Liver (tissue), 9 donors: ENCODE measurements around the gene TMEM63C. TPM values are rescaled to one million over a fixed set of nuclear protein-coding genes. Genes with fewer than 3 reads are reported as not detected.

ENCODE experiments used
- DNase-seq: peaks from one replicate; pipeline ENCODE4 v3.0.0-alpha.2; 2017; ENCODE audit warnings: low spot score
- H3K27ac ChIP-seq, 2 donors: one replicate each; pipeline ENCODE4 v1.7.0; 2013; ENCODE audit warnings: inconsistent platforms in 2 of 2, low read length in 2 of 2, control low read depth in 1 of 2, low read depth in 1 of 2, mild to moderate bottlenecking in 1 of 2
- H3K27me3 ChIP-seq, 4 donors: one replicate each; pipeline versions ENCODE4 v1.6.1 to v1.7.0; 2013; ENCODE audit warnings: low read length in 3 of 4, inconsistent platforms in 1 of 4, mild to moderate bottlenecking in 1 of 4, moderate library complexity in 1 of 4; ENCODE audit not compliant: control insufficient read depth in 4 of 4, insufficient read depth in 4 of 4
- H3K36me3 ChIP-seq, 4 donors: one replicate each; pipeline versions ENCODE4 v1.6.1 to v1.7.0; 2013; ENCODE audit warnings: low read length in 3 of 4, mild to moderate bottlenecking in 3 of 4, low read depth in 1 of 4, moderate library complexity in 1 of 4; ENCODE audit not compliant: control insufficient read depth in 4 of 4, insufficient read depth in 3 of 4
- H3K4me1 ChIP-seq, 4 donors: one replicate each; pipeline versions ENCODE4 v1.6.1 to v1.7.0; 2013; ENCODE audit warnings: low read length in 3 of 4, mild to moderate bottlenecking in 3 of 4, moderate library complexity in 1 of 4; ENCODE audit not compliant: control insufficient read depth in 4 of 4, insufficient read depth in 4 of 4
- H3K4me3 ChIP-seq, 3 donors: one replicate each; pipeline versions ENCODE4 v1.6.1 to v1.7.0; 2013; ENCODE audit warnings: low read length in 3 of 3, control low read depth in 1 of 3, low read depth in 1 of 3, mild to moderate bottlenecking in 1 of 3
- H3K9ac ChIP-seq, 2 donors: one replicate each; pipeline ENCODE4 v1.7.0; 2013; ENCODE audit warnings: low read length in 2 of 2, mild to moderate bottlenecking in 2 of 2, moderate library complexity in 2 of 2, control low read depth in 1 of 2, low read depth in 1 of 2
- H3K9me3 ChIP-seq, 4 donors: one replicate each; pipeline versions ENCODE4 v1.6.1 to v1.7.0; 2013; ENCODE audit warnings: low read length in 3 of 4; ENCODE audit not compliant: control insufficient read depth in 4 of 4
- CTCF ChIP-seq: fragments of 150-350 bp; IDR thresholded peaks from 2 replicates; pipeline ENCODE4 v1.5.1; 2017; ENCODE audit warnings: improper control_type of control experiment, low read depth, low read length; ENCODE audit not compliant: missing input control
- EGR1 ChIP-seq, 2 donors: IDR thresholded peaks; 2 replicates each; pipeline ENCODE4 v1.6.1; 2016 to 2018; ENCODE audit warnings: antibody characterized with exemption in 2 of 2, low read depth in 2 of 2
- FOXA1 ChIP-seq: IDR thresholded peaks from 2 replicates; pipeline ENCODE4 v1.6.1; 2016; ENCODE audit warnings: antibody characterized with exemption
- FOXA2 ChIP-seq: IDR thresholded peaks from 2 replicates; pipeline ENCODE4 v1.6.1; 2016; ENCODE audit warnings: antibody characterized with exemption
- GABPA ChIP-seq, 2 donors: IDR thresholded peaks in 1 of 2; conservative IDR thresholded peaks in 1 of 2; 2 replicates each; pipeline ENCODE4 v1.6.1; 2016; ENCODE audit warnings: antibody characterized with exemption in 2 of 2, mild to moderate bottlenecking in 1 of 2, moderate library complexity in 1 of 2
- HNF4A ChIP-seq, 2 donors: conservative IDR thresholded peaks; 2 replicates each; pipeline ENCODE4 v1.6.1; 2016; ENCODE audit warnings: antibody characterized with exemption in 2 of 2, mild to moderate bottlenecking in 2 of 2
- HNF4G ChIP-seq: IDR thresholded peaks from 2 replicates; pipeline ENCODE4 v1.6.1; 2016; ENCODE audit warnings: antibody characterized with exemption
- JUND ChIP-seq, 2 donors: IDR thresholded peaks; 2 replicates each; pipeline ENCODE4 v1.6.1; 2016; ENCODE audit warnings: antibody characterized with exemption in 2 of 2
- MAX ChIP-seq: IDR thresholded peaks from 2 replicates; pipeline ENCODE4 v1.6.1; 2016; ENCODE audit warnings: antibody characterized with exemption
- NR2F2 ChIP-seq: IDR thresholded peaks from 2 replicates; pipeline ENCODE4 v1.6.1; 2016; ENCODE audit warnings: antibody characterized with exemption
- RAD21 ChIP-seq, 2 donors: IDR thresholded peaks; 2 replicates each; pipeline ENCODE4 v1.6.1; 2016; ENCODE audit warnings: antibody characterized with exemption in 2 of 2, mild to moderate bottlenecking in 2 of 2
- RXRA ChIP-seq, 2 donors: IDR thresholded peaks; 2 replicates each; pipeline ENCODE4 v1.6.1; 2017 to 2018; ENCODE audit warnings: antibody characterized with exemption in 2 of 2, mild to moderate bottlenecking in 1 of 2
- SP1 ChIP-seq: IDR thresholded peaks from 2 replicates; pipeline ENCODE4 v1.6.1; 2018; ENCODE audit warnings: antibody characterized with exemption, mild to moderate bottlenecking
- TAF1 ChIP-seq: conservative IDR thresholded peaks from 2 replicates; pipeline ENCODE4 v1.6.1; 2016; ENCODE audit warnings: antibody characterized with exemption, mild to moderate bottlenecking
- YY1 ChIP-seq: IDR thresholded peaks from 2 replicates; pipeline ENCODE4 v1.6.1; 2016; ENCODE audit warnings: antibody characterized with exemption, mild to moderate bottlenecking
- ZBTB33 ChIP-seq: IDR thresholded peaks from 2 replicates; pipeline ENCODE4 v1.6.1; 2016; ENCODE audit warnings: antibody characterized with exemption
- WGBS: extraction: QIAGEN DNeasy Blood & Tissue Kit; methylation state at CpG from one replicate; pipeline ENCODE4 v1.1.7; 2013; 5-methylcytosine and 5-hydroxymethylcytosine counted together
- polyA plus RNA-seq, 2 donors: library from polyadenylated mRNA; stranded (reverse) in 1 of 2; unstranded in 1 of 2; fragments of 200-250 nt in 1 of 2; fragments of >200 nt in 1 of 2; fragmentation: Nextera tagmentation in 1 of 2; extraction: Ambion mirVana in 1 of 2; gene quantifications; one replicate each; pipeline versions ENCODE4 v1.2.1 to v1.2.3, GENCODE V29; 2013 to 2015
- total RNA-seq, 2 donors: library from RNA; depleted of rRNA; stranded (reverse); fragments of >200 nt; gene quantifications; one replicate each; pipeline ENCODE4 v1.2.3, GENCODE V29; 2014
- TF ChIP-seq, protein P1 (sequence below): IDR thresholded peaks from 2 replicates; pipeline ENCODE4 v1.6.1; 2016; ENCODE audit warnings: antibody characterized with exemption
- TF ChIP-seq, protein P2 (sequence below): IDR thresholded peaks from 2 replicates; pipeline ENCODE4 v1.6.1; 2016; ENCODE audit warnings: antibody characterized with exemption, mild to moderate bottlenecking
- donor health status: healthy.
- donor health status: healthy.
- donor health status: healthy.
- donor health status: healthy.
- donor health status: healthy.

TMEM63C gene
- total and polyA plus RNA-seq, 4 donors = 0.13 to 1.6 (median 0.25) TPM; not detected in 1

DNA sequence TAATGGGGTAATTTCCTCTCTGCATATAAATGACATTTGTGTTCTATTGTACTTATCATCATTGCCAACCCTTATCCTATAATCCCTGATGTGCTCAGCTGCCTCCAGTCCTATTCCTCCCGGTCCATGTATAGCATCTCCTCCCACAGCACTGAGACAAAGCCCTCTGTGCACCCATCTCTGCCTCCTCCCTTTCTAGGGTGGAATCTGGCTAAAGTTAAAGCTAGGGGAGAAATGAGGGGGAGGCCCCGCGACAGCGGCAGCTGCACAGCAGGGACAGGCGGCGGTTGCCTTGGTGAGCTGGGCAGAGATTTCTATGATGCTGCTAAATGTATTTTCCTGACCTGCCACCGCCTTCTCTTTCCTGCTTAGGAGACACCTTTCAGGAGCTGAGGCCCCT, 27.2 kb upstream of the TMEM63C start:
- 70% methylated on average over 7 of the region's 7 CpGs for WGBS
- TF ChIP-seq, protein P1, sequence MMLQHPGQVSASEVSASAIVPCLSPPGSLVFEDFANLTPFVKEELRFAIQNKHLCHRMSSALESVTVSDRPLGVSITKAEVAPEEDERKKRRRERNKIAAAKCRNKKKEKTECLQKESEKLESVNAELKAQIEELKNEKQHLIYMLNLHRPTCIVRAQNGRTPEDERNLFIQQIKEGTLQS = no peak
- TF ChIP-seq RAD21 (IDR thresholded peaks at IDR 0.05) = no peak
- no peak for TF ChIP-seq NR2F2
- no peak for TF ChIP-seq ZBTB33
- no peak for TF ChIP-seq HNF4G
- TF ChIP-seq FOXA2 = no peak
- no peak for TF ChIP-seq GABPA (IDR thresholded peaks at IDR 0.05 in 1 of 2, conservative IDR thresholded peaks at IDR 0.05 in 1 of 2)
- TF ChIP-seq, protein P2, sequence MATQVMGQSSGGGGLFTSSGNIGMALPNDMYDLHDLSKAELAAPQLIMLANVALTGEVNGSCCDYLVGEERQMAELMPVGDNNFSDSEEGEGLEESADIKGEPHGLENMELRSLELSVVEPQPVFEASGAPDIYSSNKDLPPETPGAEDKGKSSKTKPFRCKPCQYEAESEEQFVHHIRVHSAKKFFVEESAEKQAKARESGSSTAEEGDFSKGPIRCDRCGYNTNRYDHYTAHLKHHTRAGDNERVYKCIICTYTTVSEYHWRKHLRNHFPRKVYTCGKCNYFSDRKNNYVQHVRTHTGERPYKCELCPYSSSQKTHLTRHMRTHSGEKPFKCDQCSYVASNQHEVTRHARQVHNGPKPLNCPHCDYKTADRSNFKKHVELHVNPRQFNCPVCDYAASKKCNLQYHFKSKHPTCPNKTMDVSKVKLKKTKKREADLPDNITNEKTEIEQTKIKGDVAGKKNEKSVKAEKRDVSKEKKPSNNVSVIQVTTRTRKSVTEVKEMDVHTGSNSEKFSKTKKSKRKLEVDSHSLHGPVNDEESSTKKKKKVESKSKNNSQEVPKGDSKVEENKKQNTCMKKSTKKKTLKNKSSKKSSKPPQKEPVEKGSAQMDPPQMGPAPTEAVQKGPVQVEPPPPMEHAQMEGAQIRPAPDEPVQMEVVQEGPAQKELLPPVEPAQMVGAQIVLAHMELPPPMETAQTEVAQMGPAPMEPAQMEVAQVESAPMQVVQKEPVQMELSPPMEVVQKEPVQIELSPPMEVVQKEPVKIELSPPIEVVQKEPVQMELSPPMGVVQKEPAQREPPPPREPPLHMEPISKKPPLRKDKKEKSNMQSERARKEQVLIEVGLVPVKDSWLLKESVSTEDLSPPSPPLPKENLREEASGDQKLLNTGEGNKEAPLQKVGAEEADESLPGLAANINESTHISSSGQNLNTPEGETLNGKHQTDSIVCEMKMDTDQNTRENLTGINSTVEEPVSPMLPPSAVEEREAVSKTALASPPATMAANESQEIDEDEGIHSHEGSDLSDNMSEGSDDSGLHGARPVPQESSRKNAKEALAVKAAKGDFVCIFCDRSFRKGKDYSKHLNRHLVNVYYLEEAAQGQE = no peak
- no peak for TF ChIP-seq HNF4A (conservative IDR thresholded peaks at IDR 0.05)
- TF ChIP-seq YY1 = no peak
- TF ChIP-seq TAF1 = no peak
- TF ChIP-seq MAX = no peak
- no peak for TF ChIP-seq RXRA (IDR thresholded peaks at IDR 0.05)
- no peak for TF ChIP-seq SP1
- no peak for TF ChIP-seq FOXA1
- TF ChIP-seq EGR1 (IDR thresholded peaks at IDR 0.05; ENCODE audit: low read depth in 2 of 2) = no peak
- TF ChIP-seq CTCF = no peak
- TF ChIP-seq JUND (IDR thresholded peaks at IDR 0.05) = no peak
- H3K27ac ChIP-seq = no peak overlapping the region
- no peak overlapping the region for H3K9ac ChIP-seq
- peaks cover 0 to 6% (median 4%) of the 10 kb centered on the region in 4 donors for H3K27me3 ChIP-seq
- no peaks in the 10 kb centered on the region for H3K9me3 ChIP-seq
- no peak for DNase-seq
- H3K4me3 ChIP-seq = no peak overlapping the region
- H3K4me1 ChIP-seq = no peaks in the 10 kb centered on the region
- no peaks in the 10 kb centered on the region for H3K36me3 ChIP-seq
